Stimulated activated CD8-positive, alpha-beta memory T cell treated with anti-CD3 and anti-CD28 coated beads, Interleukin-4, amount 100 ng/mL, for 24 hours (primary cell): ENCODE results near the gene KLLN.
"Not testable (repeated sequence)": the region's sequence is repeated elsewhere in the genome, so short reads cannot be mapped to it uniquely, and the experiment has no call there.

Source experiments
- DNase-seq: peaks from one replicate; pipeline ENCODE4 v3.0.0-alpha.2; 2020; ENCODE audit warnings: low read depth

The KLLN gene, protein sequence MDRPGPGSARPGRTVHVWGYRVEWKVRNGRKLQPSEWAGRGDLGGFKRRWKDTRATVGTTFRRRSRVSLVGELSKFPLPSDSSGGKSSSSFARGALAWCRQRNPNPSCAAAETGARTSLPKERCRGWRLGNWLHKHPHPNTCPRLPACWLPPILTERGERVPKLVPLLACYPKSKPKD

DNA sequence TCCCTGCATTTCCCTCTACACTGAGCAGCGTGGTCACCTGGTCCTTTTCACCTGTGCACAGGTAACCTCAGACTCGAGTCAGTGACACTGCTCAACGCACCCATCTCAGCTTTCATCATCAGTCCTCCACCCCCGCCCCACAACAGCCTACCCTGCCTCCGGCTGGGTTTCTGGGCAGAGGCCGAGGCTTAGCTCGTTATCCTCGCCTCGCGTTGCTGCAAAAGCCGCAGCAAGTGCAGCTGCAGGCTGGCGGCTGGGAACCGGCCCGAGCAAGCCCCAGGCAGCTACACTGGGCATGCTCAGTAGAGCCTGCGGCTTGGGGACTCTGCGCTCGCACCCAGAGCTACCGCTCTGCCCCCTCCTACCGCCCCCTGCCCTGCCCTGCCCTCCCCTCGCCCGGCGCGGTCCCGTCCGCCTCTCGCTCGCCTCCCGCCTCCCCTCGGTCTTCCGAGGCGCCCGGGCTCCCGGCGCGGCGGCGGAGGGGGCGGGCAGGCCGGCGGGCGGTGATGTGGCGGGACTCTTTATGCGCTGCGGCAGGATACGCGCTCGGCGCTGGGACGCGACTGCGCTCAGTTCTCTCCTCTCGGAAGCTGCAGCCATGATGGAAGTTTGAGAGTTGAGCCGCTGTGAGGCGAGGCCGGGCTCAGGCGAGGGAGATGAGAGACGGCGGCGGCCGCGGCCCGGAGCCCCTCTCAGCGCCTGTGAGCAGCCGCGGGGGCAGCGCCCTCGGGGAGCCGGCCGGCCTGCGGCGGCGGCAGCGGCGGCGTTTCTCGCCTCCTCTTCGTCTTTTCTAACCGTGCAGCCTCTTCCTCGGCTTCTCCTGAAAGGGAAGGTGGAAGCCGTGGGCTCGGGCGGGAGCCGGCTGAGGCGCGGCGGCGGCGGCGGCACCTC lies at the start of gene KLLN, which contains the start of gene PTEN:
KLLN (minus strand) TSS at position 481 of the 891 bp plus-strand sequence. CDS start 1,046 bp downstream, outside the sequence.
PTEN (plus strand) TSS at position 573 of the 891 bp plus-strand sequence. CDS start 845 bp downstream, outside the sequence.
- peak; percentile 74 for DNase-seq

DNA sequence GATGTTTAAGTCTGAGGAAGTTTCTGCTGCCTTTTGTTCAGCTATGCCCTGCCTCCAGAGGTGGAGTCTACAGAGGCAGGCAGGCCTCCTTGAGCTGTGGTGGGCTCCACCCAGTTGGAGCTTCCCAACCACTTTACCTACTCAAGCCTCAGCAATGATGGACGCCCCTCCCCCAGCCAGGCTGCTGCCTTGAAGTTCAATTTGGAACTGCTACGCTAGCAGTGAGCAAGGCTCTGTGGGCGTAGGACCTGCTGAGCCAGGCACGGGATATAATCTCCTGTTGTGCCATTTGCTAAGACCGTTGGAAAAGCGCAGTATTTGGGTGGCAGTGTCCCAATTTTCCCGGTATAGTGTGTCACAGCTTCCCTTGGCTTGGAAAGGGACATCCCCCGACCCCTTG lies 40.1 kb upstream of the KLLN start:
- DNase-seq, result not testable (repeated sequence)

DNA sequence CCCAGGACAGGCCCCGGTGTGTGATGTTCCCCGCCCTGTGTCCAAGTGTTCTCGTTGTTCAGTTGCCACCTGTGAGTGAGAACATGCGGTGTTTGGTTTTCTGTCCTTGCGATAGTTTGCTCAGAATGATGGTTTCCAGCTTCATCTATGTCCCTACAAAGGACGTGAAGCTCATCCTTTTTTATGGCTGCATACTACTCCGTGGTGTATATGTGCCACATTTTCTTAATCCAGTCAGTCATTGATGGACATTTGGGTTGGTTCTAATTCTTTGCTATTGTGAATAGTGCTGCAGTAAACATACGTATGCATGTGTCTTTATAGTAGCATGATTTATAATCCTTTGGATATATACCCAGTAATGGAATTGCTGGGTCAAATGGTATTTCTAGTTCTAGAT lies 34.6 kb upstream of the KLLN start:
- not testable (repeated sequence) for DNase-seq

- DNase-seq, result no peak
Observed at GRCh38 chr10:87896216-87896615, 32.9 kb upstream of the KLLN start.

- DNase-seq, result no peak
Observed at GRCh38 chr10:87895430-87895829, 32.1 kb upstream of the KLLN start.

DNA sequence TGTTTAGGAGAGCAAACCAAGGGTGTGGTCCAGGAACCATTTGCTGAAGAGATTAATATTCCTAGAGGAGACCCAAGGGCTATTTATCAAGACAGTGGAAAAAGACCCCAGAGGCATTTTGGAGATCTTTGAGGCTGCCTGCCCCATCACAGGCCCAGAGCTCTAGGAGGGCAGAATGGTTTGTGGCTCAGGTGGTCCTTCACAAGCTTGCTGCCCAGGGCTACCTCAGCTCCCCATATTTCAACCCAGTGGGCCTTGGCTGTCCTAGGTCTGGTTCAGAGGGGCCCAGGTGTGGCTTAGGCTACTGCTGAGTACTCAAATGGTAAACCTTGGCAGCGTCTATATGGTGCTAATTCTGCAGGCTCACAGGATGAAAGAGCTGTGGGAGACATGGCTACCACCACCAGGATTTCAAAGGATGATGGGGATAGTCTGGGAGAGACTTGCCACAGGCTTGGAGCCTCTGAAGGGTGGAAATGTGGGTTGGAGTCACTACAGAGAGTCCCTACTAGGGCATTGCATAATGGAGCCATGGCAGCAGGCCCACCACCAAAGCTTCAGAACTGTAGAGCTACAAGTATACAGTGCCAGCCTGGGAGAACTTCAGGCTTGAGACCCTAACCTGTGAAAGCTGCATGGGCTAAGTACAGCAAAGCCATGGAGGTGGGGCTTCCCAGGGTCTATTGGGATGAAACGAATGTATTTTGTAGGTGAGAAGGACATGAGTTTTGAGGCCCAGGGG lies 24.4 kb upstream of the KLLN start:
- DNase-seq, result no peak

DNA sequence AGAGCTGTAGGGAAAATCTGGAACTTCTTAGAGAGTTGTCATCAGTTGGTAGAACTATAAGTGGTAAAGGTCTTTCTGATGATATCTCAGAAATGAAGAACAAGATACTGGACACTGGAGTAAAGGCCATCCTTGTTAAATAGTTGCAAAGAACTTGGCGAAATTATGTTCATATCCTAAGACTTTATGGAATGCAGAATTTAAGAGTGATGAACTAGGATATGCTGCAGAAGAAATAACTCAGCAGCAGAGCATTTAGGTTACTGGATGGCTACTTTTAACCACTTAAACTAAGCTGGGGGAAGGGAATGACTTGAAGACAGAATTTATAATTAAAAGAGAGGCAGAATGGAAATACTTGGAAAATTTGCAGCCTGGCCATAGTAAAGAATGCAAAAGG lies 23.8 kb upstream of the KLLN start:
- no peak for DNase-seq

DNA sequence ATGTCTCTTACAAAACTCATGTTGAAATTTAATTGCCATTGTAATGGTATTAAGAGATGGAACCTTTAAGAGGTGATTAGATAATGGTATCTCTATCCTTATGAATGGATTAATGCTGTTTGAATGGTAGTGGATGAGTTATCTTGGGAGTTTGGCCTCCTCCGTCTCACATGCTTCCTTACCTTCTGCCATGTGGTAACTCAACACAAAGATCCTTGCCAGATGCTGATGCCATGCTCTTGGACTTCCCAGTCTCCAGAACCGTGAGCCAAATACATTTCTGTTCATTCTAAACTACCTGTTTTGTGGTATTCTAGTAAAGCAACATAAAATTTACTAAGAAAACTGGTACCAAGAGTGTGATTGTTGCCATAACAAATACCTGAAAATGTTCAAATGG lies 23.3 kb upstream of the KLLN start:
- DNase-seq, result no peak

DNA sequence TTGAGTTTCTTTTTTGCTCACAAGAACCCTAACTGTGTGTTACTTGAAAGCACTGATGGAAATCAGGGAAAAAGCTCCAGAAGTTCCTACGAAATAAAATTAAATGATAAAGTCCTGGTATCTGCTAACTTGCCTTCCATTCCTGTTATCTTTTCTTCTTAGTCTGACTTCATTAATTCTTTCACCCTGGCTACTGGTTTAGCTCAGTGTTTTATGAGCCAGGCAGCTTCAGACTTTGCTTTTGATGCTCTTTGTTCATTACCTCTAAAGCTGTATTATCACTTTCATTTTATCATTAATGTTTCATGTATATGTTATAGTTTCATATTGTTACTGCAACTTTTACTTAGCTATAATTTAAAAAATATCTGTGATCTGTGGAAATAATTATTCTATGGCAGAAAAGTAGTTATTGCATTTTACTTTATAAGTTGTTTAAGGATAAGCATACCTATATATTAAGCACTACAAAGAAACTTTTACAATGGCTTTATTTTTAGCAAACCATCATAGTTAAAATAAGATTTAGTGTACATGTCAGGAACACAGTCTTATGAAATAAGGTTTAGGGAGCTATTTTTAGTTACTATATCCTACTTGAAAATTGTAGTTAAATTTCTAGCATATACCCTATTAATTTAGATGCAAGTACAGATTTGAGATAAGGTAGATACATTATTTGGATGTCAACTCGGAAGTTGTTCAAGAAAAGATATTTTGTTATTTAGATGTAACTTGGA lies 19.4 kb upstream of the KLLN start:
- DNase-seq, result no peak

- not testable (repeated sequence) for DNase-seq
Observed at GRCh38 chr10:87881373-87882059, 18.2 kb upstream of the KLLN start.

DNA sequence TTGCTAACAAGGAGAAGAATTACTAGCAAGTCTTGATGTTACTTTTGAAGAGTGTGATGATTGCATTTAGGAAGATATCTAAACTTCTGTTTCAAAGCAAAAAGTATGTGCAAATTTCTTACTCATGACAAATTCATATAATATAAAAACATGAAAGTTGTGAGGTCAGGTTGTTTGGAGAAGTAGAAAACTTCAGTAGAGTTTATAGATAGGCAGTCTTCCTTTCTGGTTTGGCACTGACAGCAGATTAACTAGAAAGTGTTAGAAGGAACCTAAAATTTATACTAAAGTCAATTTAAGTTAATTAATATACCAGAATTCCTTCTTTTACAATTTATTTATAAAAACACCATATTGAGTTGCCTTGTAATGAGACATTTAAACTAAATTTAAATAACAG lies 17.0 kb upstream of the KLLN start:
- DNase-seq, result no peak

GRCh38 chr10:87878664-87879459 lies 15.5 kb upstream of the KLLN start:
- no peak for DNase-seq

DNA sequence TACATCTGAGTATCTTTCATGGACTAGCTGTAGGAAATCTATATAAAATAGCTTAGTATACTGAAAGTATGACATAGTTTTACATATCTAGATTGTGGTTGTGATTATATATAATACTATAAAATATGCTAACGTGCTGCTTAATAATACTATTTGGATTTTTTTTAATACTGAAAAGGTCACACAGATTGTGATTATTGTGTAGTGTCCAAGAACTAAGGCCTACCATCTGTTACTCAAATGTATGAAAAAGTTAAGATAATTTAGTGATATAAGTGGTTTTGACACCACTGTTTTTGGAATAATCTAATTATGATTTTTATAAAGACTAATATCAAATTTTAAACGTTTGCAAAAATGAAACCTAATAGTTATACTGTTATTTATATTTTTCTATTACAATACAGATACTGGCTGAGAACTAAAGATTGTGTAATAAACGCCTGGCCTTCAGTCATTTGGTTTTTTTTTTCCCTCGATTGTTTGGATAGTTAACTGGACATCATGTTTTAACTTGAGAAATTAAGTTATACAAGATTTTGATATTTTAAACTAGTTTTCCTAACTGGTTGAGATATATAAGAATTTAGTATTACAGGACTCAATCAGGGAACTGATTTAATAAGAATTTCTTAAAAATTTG lies 12.7 kb upstream of the KLLN start:
- no peak for DNase-seq

DNA sequence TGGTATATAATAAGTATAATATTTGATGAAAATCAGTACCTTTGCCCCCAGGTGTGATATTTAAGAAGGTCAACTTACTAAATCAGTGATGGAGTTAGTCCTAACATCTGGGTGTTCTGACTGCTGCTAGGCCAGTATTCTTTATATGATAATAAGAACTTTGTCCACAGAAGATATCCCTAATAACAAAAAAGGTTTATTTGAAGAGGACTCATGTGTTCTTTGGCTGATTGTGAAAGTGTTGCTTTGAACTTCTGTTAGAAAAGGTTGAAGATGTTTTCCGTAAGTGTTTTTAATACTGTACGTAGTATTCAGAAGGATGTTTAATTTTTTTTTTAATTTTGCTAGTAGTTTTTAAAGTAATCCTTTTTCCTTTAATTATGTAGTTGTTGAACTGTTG lies 10.3 kb upstream of the KLLN start:
- DNase-seq, result no peak

DNA sequence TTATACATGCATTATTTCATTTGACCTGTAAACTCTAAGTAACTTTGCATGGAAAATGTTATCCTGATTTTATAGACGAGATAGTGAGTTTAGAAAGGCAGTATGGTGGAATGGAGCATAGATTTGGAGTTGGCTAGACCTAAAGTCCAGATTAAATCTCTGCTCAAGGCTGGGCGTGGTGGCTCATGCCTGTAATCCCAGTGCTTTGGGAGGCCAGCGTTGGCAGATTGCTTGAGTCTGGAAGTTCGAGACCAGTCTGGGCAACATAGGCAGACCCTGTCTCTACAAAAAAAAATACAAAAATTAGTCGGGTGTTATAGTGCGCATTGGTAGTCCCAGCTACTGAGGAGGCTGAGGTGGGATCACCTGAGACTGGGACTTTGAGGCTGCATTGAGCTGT lies 9.5 kb upstream of the KLLN start:
- no peak for DNase-seq

GRCh38 chr10:87869773-87870551 lies 6.6 kb upstream of the KLLN start:
- no peak for DNase-seq

- DNase-seq, result not testable (repeated sequence)
Observed at GRCh38 chr10:87869139-87869538, 5.8 kb upstream of the KLLN start.

DNA sequence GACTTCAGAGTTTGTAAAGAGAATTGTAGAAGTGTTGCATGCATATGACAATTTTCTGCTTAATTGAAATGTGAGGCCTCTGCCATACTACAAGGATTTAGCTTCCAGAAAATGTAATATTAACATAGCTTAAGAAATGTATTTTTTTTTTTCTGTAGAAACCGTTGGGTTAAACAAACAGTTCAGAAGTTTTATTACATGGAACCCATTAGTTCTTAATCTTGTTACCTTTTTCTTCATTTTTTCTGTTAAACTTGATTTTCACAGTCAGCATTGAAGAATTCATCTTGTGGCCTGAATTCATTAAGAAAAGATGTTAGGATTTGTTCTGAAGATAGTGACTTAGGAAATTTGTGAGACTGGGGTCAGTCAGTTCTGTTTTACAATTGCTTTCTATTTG lies 4.9 kb upstream of the KLLN start:
- no peak for DNase-seq

DNA sequence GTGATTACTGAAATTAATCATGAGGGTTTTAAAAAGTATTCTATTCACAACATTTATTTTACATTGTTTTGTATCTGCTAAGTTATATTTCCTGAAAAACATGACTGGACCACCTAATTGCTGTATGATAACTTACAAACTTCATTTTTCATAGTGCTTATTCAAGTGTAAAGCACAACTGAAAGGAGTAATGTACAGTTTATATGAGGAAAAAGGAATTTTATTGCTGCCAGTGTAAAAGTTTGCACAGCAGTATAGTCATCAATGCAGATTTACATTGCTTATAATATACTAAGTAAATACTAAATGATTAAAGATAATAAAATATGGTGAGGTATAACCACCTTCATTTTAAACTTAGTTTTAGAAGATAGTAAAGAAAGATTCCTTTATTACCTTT lies 4.1 kb upstream of the KLLN start:
- DNase-seq, result no peak
